T-helper 1 cell treated with Interleukin-12 subunit alpha and Interleukin-12 subunit beta and Interleukin-4 antibody, amounts not matched to agents 30 ng/mL and 1 ng/mL, for 36 hours (primary cell): ENCODE data around the gene MICAL2. TPM values are rescaled to one million over a fixed set of nuclear protein-coding genes. Genes with fewer than 3 reads are reported as not detected.

Experiments
- intact Hi-C: fragments of 100-400 bp; cut with micrococcal nuclease; formaldehyde crosslinking; loops from one replicate; pipeline ENCODE4 v1.15.1; 2024
- total RNA-seq: library from RNA; stranded (reverse); gene quantifications from 2 replicates; pipeline ENCODE4 v1.2.3, GENCODE V29; 2022

The MICAL2 gene
- total RNA-seq, 1 donor from 2014 or later = 149 TPM

DNA sequence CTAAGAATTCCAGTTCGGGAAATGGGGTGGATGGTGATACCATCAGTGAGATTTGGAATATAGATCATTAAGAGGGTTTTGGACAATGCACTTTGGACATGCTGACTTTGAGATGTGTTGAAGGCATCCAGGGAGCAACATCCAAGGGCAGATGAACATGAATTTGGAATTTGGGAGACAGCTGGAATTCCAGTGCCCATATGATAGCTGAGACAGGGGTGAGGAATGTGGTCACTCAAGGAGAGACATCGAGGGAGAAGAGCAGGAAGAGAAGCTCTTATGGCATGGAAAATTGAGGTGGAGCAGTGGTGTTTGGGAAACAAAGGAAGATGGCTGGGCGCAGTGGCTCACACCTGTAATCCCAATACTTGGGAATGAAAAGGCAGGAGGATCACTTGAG, 11.8 kb upstream of the MICAL2 start:
- intact Hi-C loops = no loop called here

DNA sequence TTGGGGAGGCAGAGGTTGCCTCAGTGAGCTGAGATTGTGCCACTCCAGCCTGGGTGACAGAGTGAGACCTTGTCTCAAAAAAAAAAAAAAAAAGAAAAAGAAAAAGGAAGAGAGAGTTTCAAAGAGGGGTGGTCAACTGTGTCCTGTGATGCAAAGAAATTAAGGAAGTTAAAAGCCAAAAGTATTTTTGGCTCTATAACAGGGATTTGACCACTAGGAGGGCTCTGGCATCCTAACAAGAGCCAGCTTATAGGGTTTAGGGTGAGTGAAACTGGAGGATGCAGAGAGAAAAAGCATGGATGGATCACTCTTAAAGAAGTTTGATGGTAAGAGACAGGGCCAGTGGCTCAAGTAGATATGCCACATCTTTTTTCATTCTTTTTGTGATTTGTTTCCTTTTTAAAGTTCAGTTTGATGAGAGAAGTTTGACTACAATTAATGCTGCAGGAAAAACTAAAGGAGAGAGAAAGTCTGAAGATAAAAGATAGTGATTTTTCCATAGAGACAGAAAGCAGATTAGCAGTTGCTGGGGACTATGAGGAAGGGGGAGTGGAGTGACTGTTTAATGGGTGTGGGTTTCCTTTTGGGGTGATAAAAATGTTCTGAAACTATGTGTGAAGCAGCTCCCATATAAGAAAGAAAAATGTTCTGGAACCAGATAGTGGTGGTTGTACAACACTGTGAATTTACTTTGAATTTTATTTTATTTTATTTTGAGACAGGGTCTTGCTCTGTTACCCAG, 11.1 kb upstream of the MICAL2 start:
- intact Hi-C loops = loop anchor here (1.0 kb wide), 1 partner anchor 11 kb away; the partner anchor contains the start of gene MICAL2

DNA sequence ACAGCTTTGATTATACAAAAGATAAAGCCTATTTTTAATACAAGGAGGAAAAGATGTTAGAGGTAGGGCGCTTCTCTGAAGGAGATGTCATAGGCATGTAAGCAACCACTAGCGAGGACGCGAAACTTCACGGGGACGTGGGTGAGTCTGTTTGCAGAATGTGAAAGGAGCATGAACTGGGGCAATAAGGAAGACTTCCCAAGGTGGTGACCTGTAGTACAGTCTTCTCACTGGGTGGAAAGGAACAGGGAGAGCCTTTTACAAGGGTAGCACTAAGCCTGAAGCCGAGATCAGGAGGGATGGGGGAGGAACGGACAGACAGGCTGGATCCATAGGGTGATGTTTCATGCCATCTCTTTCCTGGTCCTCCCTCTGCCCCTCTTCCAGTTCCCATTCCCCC, 10.0 kb upstream of the MICAL2 start:
- intact Hi-C loops = no loop called here

DNA sequence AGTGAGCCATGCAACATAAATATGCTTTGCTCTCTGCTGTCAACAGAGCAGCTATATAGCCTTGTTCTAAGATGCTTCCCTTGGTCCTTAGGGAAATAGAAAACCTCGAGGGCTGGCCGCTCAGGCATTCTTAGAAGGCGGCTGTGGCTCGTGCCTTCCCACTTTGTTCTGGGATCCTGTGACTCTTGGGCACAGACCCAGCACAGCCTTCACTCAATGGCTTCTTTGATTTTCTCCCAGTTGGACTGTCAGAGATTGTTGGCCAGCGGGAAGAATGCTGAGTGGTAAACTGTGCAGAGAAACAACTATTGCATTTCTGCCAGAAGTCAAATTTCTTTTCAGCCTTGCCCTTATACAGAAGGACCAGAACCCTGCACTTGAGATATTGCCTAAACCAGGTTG, 9.5 kb upstream of the MICAL2 start:
- intact Hi-C loops = no loop called here

DNA sequence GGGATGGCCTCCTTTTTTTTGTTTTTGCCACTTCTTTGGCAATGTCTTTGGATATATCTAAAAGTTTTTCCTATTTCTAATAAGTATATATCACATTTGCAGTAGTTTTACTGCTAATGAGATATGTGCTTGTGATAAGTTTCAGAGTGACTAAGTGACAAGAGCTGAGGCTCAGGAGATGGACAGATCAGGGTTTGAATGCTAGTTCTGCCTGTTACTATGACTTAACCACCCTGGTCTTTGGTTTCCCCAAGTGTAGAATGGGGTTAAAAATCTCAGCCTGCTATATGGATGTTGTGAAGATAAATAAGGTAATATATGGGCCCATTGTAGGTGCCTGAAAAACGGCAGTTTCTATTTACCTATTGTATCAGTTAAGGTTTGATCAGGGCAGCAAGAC, 9.1 kb upstream of the MICAL2 start:
- intact Hi-C loops = no loop called here

DNA sequence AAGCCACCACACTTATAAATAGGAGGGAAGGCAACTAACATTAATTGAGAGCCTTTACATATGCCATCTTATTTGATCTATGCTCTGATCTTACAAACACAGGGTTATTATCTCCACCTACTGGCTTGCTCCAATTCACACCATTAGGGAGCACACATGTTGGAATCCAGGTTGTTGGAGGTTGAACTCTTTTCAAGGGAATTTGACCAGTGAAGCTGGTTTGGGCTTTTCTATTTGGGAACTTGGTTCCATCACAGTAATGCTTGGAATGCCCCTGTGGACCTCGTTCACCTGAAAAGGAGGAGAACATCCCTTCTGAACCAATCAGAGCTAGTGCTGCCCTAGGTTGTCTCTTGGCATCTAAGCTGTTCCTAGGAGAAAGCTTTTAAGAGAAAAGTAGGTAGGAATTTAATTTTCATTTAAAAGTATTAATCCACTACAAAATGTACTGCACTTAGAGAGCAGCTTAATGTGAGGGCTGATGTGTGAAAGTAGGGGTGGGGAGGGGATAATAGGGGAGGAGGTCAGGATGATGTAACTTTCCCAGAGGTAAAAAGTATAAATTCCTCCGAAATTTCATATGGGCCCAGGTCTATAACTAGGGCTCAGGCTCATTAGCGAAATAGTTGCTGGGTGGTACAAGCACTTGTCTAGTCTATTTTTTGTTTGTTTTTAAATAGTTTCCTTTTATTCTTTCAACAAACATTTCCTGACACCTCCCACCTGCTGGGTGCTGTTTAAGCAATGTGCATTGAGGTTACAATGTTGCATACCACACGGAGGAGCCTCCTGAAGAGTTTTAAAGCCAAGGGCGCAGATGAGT, 7.6 kb upstream of the MICAL2 start:
- intact Hi-C loops = no loop called here

DNA sequence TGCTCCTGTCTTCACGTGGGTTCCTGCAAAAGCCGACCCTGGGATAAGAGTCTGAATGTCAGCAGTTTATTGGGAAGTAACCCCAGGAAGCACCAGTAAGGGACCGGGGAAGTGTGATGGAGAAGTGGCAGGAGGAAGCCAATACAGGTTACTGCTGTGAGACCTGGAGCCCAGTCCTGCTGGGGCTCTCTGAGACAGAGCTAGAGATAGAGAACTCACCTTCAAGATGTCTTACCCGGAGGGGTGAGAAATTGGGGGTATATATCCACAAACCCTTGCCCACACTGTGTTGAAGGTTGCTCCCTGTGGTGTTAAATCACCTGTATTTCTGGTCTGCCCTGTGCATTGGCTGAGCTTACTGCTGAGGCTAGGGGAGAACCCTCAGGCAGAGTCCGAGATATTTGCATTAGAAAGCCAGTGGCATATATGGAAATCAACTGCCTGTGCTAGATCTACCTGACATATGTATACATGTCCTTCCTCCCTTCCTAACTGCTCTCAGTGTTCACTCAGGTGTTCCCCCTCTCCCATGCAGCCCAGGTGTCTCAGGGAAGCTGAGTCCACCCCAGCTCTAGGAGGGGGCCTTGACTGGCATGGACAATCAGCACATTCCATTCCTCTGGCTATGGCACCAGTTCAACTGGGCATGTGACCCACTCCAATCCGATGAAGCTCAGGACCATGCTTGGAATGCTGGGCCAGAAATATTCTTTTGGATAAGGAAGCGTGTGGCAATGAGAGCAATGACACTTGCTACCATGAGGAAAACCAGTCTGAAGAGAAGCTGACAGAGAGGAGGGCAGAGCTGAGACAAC, 6.8 kb upstream of the MICAL2 start:
- intact Hi-C loops = no loop called here

DNA sequence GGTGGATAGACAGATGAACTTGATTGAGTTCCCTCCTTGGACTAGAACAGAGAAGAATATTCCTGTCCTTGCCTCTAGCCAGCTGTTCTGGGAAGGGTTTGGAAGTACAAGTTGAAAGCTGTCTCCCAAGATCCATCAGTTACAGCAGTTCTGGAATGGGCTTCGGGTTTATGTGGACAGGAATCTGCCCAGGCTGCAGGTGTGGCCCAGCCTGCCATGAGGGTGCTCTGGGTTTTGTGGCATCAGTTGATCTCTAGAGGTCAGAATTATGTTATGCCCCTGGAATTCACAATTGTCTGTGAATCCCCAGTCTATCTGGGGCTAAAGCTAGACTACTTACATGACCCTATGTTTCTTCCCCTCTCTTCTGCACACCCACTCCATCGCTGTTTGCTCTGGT, 4.9 kb upstream of the MICAL2 start:
- intact Hi-C loops = no loop called here

DNA sequence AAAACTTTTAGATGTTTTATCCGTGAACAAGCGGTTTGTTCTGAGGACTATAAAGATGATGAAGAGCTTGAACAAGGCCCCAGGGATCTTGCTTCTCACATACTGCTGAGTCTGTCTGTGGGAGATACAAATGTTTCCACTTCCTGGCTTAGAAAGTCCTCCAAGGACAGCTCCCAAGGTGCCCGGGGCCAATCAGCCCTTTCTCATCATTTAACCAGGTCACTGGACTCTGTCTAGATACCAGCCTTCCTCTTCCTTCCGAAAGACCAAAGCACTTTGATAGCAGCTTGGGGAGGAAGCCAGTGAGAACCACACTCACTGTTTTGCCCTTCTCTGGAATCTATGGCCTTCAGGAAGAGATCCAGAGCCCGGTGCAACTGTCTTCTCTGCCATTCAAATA, 4.3 kb upstream of the MICAL2 start:
- intact Hi-C loops = no loop called here

DNA sequence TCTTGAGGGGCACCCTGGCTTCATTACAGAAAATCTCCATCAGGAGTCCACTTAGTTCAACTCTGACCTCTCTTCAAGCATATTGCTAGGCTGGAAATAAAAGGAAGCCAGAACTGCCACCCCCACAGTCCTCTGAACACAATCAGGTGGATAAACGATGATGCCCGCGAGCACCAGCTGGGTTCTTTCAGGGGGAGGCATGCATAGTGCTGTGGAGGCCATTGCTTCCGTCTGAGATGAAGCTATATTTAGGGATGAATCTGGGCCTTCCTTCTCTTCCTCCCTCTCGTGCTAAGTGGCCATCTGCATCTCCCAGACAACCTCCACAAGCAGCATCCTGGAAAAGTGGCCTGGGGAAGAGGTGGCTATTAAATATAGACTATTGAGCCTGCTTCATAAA, 3.9 kb upstream of the MICAL2 start:
- intact Hi-C loops = no loop called here

DNA sequence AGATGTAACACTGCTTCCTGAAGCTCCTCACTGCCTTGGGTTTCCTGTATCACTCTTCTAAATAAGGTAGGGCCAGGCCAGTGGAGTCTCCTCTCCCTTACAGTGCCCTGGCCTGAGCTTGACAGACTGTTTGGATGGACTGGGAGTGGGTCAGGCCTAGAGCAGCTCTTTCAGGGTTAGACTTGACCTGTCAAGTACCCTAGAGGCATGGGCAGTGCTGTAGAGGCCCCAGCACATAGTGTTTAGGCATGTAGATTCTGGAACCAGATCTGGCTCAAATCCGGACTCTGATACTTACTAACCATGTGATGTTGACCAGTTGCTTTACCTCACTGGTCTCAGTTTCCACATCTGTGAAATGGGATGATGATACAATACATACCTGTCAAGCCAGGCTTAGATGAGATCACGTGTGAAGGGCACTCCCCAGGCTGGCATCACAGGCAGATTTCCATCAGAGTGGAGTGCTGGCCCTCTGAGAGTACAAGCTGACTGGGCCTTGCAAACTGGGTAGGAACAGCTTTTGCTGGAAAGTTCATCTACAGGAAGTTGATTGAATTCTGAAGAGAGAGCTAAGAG, 1.4 kb upstream of the MICAL2 start:
- intact Hi-C loops = loop anchor here (1.0 kb wide), 1 partner anchor 62 kb away; no protein-coding TSS in a partner anchor

DNA sequence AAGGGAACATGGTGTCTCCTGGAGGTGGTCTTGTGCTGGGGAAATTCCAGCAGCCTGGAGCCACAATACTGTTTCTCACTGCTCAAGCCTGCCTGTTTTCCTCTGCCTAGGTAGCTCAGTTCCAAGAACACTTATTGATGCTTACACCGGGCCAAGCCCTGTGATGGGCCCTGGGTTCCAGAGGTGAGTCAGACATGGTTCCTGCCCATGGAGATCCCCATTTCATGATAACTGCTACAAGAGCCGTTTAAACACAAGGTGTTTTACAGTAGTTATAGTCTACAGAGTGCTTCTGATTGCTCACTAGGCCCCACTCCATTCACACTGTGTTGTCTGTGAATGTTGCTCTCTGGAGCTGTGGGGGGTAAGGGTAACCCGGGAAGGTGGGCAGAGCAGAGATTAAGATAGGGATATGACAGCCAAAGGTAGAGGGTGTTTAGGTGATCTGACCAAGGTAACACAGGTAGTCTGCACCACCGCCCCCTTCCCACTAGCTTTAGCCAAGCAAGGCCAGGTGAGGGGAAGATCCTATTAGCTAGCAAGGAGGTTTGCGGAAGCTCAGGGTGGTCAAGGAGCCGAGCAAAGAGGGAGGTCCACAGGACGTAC, 696 bp upstream of the MICAL2 start:
- intact Hi-C loops = loop anchor here (1.0 to 5.0 kb wide), 15 partner anchors 10 to 1301 kb away; partner anchors contain the start of genes BMAL1, EIF4G2 and GALNT18

DNA sequence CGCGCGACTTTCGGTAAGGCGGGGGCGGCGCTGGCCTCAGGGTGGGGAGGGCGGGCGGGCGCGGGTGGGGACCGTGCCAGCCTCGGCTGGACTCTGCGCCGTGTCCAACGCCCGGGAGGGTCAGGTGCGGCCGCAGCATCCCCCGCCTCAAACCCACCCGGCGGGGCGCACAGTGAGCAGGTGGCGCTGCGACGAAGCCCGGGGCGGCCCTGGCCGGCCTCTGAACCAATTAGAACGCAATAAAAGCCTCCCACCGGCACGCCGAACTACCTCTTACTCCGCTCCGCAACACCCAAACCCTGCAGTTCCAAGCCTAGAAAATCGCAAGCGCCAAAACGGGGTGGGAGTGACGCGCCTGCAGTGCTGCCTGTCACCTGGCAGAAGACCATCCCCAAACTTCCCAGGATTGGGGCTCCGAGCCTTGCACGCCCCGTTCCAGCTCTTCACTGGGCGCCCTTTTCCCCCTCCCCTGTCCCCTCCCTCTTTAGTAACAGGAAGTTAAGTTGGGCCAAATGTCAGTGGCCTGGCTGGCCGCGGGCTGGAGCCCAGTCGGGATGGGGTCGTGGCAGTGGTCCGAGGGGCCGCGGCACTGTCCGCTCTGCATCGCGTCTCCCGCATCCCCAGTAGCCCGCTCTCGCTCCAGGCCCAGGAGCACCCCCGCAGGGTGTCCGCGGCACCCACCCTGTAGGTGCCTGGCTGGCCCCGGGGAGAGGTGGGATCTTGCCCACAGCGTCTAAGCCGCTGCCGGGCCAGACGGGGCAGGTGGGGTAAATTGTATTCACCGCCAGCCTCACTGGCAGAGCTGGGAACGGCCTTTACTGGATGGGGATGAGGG, 541 bp downstream of the MICAL2 start:
- intact Hi-C loops = loop anchor here (1.0 to 5.0 kb wide), 14 partner anchors 12 to 1302 kb away; partner anchors contain the start of genes BMAL1, EIF4G2 and GALNT18

DNA sequence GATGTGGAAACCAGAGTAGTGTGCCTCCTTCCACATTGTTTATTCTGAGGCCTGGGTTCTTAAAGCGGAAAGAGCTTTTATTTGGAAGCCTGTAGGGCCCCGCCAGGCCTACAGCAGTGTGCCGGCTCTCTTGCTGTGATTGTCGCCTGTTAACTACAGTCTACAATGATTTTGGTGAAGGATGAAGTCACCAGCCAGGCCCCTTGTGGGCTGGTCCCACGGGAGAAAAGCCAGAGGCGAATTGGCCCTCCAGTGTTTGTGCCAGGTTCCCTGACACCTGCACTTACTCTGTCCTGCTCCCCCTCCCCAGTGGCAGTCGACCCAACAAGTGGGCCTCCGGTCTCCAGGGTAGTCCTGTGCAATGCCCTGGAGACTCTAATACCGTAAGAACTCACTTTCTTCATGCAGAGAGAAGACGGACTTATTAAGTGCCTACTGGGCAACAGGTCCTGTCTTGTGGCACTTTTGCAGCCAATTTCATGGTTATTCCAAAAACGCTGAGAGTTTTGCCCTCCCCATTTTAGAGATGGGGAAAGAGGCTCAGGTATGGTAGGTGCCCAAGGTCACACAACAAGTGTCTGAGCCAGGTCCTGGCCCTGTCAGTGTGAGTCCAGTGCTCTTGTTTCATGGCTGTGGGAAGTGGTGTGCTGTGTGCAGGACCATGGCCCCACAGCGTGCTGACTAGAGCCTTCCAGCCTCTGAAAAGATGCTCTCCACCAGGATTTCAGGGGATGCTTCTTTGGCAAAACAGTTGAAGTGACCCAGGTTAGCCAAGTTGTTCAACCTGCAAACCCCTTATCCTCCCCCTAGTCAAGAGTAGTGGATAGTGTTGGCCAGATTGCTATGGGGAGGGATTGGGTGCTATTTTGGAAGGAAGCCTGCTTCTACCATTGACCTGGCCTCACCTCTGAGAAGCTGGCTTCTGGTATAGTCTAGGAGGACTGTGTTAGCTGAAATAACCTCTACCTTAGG, 1.4 kb downstream of the MICAL2 start:
- intact Hi-C loops = loop anchor here (2.0 to 5.0 kb wide), 6 partner anchors 13 to 1303 kb away; partner anchors contain the start of genes BMAL1, EIF4G2 and GALNT18

DNA sequence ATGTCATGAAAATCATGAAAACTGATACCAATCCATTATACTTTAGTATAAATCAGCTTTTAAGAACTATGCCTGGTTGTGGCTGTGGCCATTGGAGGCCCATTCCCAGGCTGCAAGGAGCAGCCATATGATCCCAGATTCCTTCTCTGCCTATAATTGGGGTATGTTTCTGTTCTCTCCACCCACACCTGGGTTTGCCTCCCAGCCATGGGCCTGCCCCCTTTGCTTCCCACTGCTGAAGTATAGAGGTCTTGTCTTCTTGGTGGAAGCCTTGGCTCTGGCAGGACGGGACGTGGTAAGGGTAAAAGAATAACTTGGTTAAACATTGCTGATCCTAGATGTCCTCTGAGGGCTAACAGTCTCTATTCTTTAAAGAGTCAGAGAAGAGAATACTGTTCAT, 2.4 kb downstream of the MICAL2 start:
- intact Hi-C loops = loop anchor here (1.0 to 5.0 kb wide), 4 partner anchors 9 to 1165 kb away; partner anchors contain the start of genes BMAL1 and GALNT18

DNA sequence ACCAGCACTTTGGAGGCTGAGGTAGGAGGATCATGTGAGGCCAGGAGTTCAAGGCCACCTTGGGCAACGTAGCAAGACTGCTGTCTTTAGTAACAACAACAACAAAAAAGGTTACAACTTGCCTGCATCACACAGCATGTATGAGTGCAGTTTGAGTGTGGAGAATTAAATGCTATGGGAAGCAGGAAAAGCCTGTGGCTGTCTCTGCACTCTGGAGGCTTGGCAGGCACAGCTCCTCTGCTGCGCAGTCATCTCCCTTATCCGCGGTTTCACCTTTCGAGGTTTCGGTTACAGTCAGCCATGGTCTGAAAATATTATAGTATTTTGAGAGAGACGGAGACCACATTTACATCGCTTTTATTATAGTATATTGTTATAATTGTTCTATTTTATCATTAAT, 2.9 kb downstream of the MICAL2 start:
- intact Hi-C loops = loop anchor here (1.0 to 5.0 kb wide), 4 partner anchors 8 to 1164 kb away; partner anchors contain the start of genes BMAL1 and GALNT18

DNA sequence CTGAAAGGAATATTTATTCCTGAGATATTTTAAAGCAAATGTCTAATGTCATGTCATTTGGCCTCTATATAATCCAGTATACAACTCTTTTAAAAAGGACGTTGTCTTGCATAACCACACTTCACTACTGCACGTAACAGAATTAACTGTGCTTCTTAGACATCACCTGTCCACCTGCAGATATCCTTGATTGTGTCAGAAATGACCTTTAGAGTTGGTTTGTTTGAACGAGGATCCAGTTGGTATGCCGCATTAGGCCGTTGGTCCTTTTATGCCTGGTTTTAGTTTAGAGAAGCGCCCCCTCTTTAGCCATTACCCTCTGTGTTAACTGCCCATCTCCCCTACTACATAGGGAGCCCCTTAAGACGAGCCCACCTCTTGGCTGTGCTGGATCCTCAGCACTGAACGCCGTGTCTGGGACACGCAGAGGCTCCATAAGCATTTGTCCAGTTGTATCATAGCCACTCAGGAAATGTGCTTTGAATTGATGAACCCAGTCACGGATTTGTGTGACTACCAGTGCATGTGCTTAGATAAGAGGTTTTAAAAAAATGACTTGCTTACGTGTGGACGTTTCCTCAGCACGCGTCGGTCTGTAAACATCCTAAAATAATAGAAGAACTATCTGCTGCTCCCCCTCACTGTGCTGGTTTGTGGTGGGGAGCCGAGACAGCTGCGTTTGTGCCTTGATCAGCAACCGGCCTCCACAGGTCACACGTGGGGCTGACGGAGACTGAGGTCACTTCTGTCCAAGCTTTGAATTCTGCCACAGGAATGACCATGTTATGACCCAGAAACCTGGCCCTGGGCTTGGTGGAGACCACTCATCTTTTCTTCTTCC, 4.0 kb downstream of the MICAL2 start:
- intact Hi-C loops = loop anchor here (5.0 kb wide), 3 partner anchors 168 to 1163 kb away; partner anchors contain the start of genes BMAL1 and GALNT18
